Stimulated activated CD4-positive, alpha-beta T cell treated with anti-CD3 and anti-CD28 coated beads, Interleukin-4, amount 100 ng/mL, for 24 hours (primary cell): ENCODE measurements around the gene SRCIN1.
"Not testable (repeated sequence)": the region's sequence is repeated elsewhere in the genome, so short reads cannot be mapped to it uniquely, and the experiment has no call there.

ENCODE experiments used
- DNase-seq: peaks from one replicate; pipeline ENCODE4 v3.0.0-alpha.2; 2020

SRCIN1 gene

DNA sequence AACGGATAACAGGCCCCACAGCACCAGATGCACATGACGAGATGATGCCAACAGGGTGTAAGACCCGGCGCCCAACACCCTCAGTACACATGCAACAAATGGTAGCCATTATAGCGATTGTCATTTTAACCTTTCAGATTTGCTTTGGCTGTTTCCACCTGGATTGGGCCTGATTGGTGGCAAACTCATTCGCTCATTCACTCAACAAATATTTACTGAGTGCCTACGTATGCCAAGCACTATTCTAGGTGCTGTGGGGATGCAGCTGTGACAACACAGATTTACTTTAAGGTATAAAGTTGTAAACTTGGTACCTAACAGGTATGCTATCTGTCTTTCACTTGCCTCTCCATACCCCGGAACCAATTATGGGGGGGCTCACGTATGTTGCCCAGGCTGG lies 66.8 kb downstream of the SRCIN1 start:
- no peak for DNase-seq

DNA sequence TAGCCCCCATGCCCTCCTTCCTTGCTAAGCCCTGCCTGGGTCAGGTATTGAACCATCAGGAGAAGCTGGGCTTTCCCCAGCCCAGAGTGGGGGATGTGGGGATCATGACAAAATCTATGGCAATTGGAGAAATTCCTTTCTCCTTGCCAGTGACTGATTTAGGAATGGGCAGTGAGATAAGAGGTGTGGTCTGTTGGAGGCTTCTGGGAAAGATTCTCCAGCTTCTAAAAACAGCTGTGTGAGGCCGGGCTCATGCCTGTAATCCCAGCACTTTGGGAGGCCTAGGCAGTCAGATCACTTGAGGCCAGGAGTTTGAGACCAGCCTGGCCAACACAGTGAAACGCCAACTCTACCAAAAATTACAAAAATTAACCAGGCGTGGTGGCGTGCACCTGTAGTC lies 69.1 kb downstream of the SRCIN1 start:
- no peak for DNase-seq

DNA sequence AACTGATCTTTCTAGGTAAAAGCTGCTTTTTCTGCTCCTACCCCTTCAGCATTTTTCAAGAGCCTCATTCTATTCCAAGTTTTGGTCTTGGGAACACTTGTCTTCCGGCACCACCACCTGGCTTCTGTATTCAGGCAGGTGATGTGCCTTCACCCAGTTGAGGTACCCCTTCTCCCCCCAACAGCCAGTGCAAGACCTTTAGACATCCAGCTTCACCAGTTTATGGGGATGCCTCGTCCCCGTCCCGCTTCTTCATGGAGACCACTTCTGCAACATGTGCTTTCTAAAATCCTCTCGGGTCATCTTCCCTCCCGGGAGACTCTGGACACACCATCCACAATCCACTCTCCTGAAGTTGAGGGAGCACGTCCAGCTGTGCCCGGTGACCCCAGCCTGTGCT lies 69.9 kb downstream of the SRCIN1 start:
- DNase-seq, result no peak

- no peak for DNase-seq
Observed at GRCh38 chr17:38534498-38534885, 71.3 kb downstream of the SRCIN1 start.

GRCh38 chr17:38533866-38534497 lies 71.8 kb downstream of the SRCIN1 start:
- no peak for DNase-seq

DNA sequence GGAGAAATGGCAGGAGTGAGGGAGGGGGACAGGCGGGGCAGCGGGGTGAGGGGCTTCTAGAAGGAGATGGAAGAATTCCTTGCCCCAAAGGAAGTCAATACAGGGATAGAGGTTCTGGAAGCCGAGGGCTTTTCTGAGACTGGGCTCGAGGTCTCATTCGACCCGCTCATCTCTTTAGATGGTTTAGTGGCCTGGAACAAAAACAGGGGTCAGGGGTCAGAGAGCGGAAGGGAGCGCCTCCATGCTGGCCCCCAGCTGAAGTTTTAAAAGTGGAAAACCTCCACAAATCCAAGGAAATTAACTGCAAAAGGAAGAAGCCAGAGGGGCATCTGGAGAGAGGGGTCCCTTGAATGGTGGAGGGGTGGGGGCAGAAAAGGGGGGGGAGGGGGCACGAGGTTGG lies 72.5 kb downstream of the SRCIN1 start:
- DNase-seq, result no peak

- no peak for DNase-seq
Observed at GRCh38 chr17:38532451-38532850, 73.3 kb downstream of the SRCIN1 start.

DNA sequence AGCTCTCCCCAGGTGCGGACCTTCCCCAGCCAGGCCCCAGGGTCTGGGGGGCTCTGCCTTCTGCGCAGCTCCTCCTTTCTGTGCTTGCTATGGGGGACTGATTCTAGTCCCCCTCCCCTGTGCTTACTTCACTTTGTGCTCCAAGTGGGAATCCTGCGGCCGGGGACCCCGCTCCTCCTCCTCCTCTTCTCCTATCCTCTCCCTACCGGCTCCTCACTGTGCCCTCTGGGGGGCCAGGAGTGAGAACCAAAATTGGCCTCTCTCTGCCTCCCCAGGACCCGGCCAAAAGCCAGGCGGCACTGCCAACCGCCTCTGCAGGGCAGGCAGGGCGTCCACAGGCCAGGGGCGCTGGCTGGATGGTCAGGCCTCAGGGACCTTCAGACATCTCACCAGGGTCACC lies 74.0 kb downstream of the SRCIN1 start:
- DNase-seq, result not testable (repeated sequence)

GRCh38 chr17:38530856-38531255 lies 74.9 kb downstream of the SRCIN1 start:
- not testable (repeated sequence) for DNase-seq

DNA sequence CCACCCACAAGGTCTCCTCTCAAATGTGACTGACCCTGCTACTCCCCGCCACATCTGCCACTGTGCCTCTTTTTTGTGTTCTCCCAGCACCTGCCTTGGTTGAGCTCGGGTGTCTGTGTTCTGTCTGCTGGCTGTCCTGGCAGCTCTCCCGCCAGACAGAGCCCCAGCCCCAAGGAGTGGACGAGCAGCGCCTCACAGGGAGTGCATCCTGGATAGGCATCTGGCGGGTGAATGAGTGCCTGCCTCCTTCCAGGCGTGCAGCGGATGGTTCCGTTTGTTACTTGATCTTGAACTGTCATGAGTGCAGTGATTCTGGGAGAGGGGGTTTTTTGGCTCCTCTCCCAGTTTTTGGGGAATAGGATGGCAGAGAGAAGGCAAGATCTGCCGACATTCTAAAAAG lies 77.6 kb downstream of the SRCIN1 start:
- DNase-seq, result not testable (repeated sequence)

GRCh38 chr17:38526526-38526925 lies 79.2 kb downstream of the SRCIN1 start:
- not testable (repeated sequence) for DNase-seq

- DNase-seq, result no peak
Observed at GRCh38 chr17:38512473-38513058, 93.2 kb downstream of the SRCIN1 start.

DNA sequence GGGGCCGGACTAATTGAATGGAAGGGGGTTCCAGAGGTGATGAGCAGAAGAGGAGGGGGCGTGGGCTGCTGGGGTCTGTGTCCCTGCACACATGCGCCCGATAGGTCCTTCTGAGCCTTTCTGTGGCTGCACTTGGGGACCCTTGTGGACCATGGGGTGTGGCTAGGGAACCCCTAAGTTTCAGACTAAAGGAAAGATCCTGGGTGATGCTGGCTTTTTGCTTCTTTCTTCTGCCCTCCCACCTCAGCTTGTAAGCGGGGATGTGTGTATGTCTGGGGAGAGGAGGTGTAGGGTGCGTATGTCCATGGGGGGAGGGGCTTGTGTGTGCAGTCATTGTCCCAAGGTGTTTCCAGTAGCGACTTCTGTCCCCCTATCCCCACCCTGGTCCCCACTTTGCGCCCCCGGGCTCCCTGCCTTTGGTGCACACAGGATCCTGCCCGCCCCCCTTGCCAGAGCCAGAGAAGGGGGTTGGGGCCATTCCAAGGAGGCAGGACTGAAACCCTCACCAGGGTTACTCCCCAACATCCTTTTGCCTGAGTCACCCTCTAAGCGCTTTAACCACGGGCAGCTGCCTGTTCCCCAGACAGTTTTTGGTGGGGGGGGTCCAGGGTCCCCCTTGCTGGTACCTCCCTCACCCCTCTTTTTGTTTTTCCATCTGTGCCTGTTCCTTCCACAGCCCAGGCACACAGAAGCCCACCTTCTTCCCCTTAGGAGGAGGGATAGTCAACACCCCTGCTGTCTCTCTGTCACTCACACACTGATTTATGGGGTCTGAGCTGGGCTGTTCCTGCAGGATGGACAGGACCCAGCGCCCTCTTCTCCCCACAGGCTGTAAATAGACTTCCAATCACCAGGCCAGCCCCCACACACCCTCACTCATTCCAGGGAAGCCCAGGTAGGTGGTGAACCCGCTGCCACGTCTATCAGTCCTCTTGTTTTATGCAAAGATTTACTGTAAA lies 94.3 kb downstream of the SRCIN1 start:
- no peak for DNase-seq

GRCh38 chr17:38510421-38511149 lies 95.2 kb downstream of the SRCIN1 start:
- DNase-seq, result no peak

DNA sequence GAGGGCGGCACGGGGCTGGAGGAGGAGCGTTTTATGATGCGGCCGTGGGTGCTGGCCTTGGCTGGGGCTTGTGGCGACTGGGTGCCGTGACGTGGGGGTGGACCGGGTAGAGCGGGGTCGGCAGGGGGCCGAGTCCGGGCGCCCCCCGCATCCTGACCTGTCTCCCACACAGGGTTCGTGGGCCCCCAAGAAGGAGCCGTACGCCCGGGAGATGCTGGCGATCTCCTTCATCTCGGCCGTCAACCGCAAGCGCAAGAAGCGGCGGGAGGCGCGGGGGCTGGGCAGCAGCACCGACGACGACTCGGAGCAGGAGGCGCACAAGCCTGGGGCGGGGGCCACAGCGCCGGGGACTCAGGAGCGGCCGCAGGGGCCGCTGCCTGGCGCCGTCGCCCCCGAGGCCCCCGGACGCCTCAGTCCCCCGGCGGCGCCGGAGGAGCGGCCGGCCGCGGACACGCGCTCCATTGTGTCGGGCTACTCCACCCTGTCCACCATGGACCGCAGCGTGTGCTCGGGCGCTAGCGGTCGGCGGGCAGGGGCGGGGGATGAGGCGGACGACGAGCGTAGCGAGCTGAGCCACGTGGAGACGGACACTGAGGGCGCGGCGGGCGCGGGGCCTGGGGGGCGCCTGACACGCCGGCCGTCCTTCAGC lies 95.9 kb downstream of the SRCIN1 start:
- DNase-seq, result no peak

DNA sequence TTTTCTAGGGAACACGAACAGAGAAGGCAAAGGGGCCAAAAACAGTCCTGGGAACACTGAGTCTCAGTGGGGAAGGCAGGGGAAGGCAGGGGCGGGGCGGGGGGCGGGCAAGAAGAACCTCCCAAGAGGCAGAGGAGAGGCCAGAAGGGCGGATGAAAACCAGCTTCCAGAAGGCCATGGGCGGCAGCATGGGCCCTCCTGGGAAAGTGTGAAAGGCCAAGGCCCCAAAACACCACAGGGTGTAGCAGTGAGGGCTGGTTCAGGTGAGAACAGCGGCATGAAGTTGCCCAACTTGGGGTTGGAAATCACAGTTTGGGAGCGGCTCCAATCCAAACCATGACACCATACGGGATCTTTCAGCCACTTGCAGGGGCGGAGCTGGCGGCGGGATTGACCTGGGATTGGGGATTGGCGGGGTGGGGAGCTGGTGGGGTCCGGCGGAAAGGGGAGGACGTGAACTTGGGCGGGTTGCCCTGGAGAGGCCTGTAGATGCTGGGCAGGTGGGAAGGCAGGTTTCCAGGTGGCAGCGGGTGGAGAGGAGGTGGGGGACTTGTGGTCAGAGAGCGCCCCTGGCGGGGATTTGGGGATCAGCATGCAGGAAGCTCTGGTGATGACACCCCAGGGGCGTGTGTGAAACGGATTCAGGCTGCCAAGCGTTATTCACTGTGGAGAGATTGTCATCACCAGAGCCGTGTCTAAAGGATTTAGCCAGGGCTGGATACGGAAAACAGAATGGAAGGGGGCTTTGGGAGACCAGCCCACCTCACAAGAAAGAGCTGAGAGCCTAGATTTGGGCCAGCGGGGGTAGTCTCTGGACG lies 96.6 kb downstream of the SRCIN1 start:
- DNase-seq, result peak; percentile 80

DNA sequence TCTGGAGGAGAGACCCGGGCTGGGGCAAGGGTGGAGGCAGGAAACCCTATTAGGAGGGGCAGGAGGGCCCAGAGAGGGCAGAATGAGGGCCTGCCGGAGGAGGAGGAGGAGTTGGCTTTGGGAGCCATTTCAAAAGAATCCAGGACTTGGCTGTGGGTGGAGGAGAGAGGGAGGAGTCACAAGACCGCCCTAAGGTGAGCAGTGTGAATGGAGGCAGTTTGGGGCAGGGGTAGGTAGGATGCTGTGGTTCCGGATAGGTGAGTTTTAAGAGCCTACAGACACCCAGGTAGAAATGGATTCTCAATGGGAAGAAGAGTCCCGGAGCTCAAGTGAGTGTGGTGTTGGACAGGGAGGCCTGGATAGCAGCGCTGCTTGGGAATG lies 97.2 kb downstream of the SRCIN1 start:
- no peak for DNase-seq

DNA sequence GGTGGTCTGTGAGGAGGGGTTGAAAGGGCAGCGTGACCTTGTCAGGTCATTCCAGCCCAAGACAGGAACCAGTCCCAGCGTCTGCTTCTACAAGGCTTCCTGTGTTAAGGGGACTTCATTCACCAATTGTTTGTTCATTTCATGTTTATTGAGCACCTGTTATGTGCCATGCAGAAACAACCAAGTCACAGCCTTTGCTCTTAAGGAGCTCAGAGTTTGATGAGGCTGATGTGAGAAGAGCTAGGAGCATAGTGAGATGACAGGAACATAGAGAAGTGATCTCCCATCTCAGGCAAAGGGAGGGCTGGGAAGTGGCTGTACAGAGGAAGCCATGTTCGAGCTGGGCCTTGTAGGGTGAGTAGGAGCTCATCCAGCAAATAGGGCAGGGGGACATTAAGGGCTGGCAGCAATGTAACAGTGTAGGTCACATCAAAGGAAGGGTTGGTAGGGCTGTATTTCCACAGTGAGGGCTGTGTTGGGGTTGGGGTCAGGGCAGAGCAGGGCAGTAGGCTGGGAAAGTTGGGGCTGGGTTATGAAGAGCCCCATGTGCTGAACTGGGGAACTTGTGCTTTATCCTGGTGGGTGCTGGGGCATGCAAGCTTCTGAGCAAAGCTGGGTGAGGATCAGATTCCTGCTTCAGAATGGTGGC lies 97.7 kb downstream of the SRCIN1 start:
- DNase-seq, result no peak

GRCh38 chr17:38507436-38507835 lies 98.3 kb downstream of the SRCIN1 start:
- no peak for DNase-seq

DNA sequence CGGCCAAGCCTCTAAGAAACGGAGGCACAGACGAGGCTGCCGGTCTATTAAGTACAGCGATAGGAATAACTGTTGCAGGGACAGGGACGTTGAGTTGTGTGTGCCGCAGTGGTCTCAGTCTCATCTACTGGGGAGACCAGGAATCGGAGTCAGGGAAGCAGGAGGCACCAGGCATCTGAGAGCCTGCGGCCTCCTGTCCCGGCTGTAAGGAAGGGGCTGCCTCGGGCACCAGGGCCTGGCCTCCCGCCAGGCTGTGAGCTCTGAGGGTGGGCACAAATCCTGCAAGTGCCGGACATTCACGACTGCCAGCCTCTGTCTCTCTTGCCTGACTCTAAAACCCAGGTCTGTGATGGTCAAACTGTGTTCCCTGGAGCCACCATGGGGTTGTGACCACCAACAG lies 101.5 kb downstream of the SRCIN1 start:
- no peak for DNase-seq

DNA sequence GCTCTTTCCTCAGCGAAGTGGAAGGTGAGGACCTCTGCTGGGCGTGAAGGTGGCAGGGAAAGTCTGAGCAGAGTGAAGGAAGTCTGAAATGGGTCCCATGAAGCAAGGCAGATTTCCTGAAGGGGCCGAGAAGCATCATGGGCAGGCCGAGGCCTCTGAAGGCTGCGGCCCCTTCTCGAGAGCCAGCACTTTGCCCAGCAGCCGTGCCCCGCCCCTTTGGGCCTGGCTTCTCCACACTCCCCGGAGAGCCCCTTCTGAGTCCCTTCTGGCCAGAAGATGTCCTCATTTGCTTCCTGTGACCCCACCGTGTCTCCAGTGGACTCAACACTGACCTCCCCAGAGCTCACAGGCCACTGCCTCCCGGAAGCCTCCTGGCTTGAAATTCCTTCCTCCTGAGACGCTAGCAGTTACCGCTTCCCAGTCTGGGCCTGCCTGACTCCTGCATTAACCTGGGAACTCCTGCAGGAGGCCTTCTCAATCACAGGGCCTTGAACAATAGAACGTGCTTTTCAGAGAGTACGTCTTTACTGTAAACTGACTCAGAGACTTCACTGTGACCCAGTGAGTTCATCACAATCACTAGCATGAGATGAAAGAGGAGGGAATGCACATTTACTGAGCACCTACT lies 102.4 kb downstream of the SRCIN1 start:
- DNase-seq, result not testable (repeated sequence)
